CD8-positive, alpha-beta memory T cell (primary cell): ENCODE data around the gene DLG5. TPM values are rescaled to one million over a fixed set of nuclear protein-coding genes. Genes with fewer than 3 reads are reported as not detected.

Experiments
- CTCF ChIA-PET: fragments of 350-600 bp; sonication (Branson Sonifier 250); formaldehyde crosslinking; loops from one replicate; lab custom pipeline; 2021; ENCODE audit warnings: antibody characterized with exemption; lab: Charles Lee
- POLR2A ChIA-PET: fragments of 350-600 bp; sonication (Branson Sonifier 250); formaldehyde crosslinking; loops from one replicate; lab custom pipeline; 2021; ENCODE audit warnings: antibody characterized with exemption; lab: Charles Lee
- DNase-seq, 5 donors: peaks; one replicate each; pipeline versions ENCODE4 v3.0.0 to v3.0.0-alpha.2; 2020 to 2022; ENCODE audit warnings: mixed read lengths in 1 of 5
- H3K27ac ChIP-seq: one replicate; pipeline ENCODE4 v1.7.0; 2013; ENCODE audit warnings: low read depth, mild to moderate bottlenecking, low read length, moderate library complexity
- H3K27me3 ChIP-seq: 2 replicates; pipeline ENCODE4 v1.7.0; 2013; ENCODE audit warnings: low read length, mild to moderate bottlenecking; ENCODE audit not compliant: insufficient read depth, poor library complexity, severe bottlenecking
- H3K36me3 ChIP-seq: 2 replicates; pipeline ENCODE4 v1.7.0; 2013; ENCODE audit warnings: mild to moderate bottlenecking, low read length, moderate library complexity; ENCODE audit not compliant: insufficient read depth
- H3K4me1 ChIP-seq: 2 replicates; pipeline ENCODE4 v1.7.0; 2013; ENCODE audit warnings: mild to moderate bottlenecking, low read length, moderate library complexity; ENCODE audit not compliant: insufficient read depth
- H3K4me3 ChIP-seq: 2 replicates; pipeline ENCODE4 v1.7.0; 2013; ENCODE audit warnings: mild to moderate bottlenecking, low read length
- H3K9me3 ChIP-seq: 2 replicates; pipeline ENCODE4 v1.7.0; 2013; ENCODE audit warnings: mild to moderate bottlenecking, low read length
- H3K27ac Mint-ChIP-seq, 8 donors: one replicate each; pipeline ENCODE4 v1.8.0; 2020 to 2021; ENCODE audit warnings: mixed read lengths in 8 of 8, mild to moderate bottlenecking in 6 of 8, inconsistent platforms in 3 of 8, moderate library complexity in 3 of 8
- H3K27me3 Mint-ChIP-seq, 2 donors: one replicate each; pipeline ENCODE4 v1.8.0; 2020 to 2021; ENCODE audit warnings: mixed read lengths in 2 of 2, mild to moderate bottlenecking in 1 of 2, moderate library complexity in 1 of 2
- H3K36me3 Mint-ChIP-seq, 3 donors: one replicate each; pipeline ENCODE4 v1.8.0; 2020 to 2021; ENCODE audit warnings: mixed read lengths in 3 of 3, inconsistent platforms in 1 of 3, mild to moderate bottlenecking in 1 of 3
- H3K4me1 Mint-ChIP-seq, 3 donors: one replicate each; pipeline ENCODE4 v1.8.0; 2020 to 2021; ENCODE audit warnings: mixed read lengths in 3 of 3, inconsistent platforms in 1 of 3, mild to moderate bottlenecking in 1 of 3
- H3K4me3 Mint-ChIP-seq, 7 donors: one replicate each; pipeline ENCODE4 v1.8.0; 2020 to 2021; ENCODE audit warnings: mixed read lengths in 7 of 7, mild to moderate bottlenecking in 6 of 7, moderate library complexity in 4 of 7, inconsistent platforms in 2 of 7
- H3K9me3 Mint-ChIP-seq, 5 donors: one replicate each; pipeline ENCODE4 v1.8.0; 2020 to 2022; ENCODE audit warnings: mixed read lengths in 5 of 5, mild to moderate bottlenecking in 3 of 5, moderate library complexity in 2 of 5, inconsistent platforms in 1 of 5
- polyA plus RNA-seq: library from polyadenylated mRNA; unstranded; fragments of 300-500 nt; fragmentation: Illumina TruSeq; gene quantifications from one replicate; pipeline ENCODE4 v1.2.3, GENCODE V29; 2021
- total RNA-seq, 2 experiments: library from RNA; stranded (reverse); gene quantifications; one replicate each; pipeline ENCODE4 v1.2.3, GENCODE V29; 2021

The DLG5 gene
- total and polyA plus RNA-seq, 3 experiments from 2014 or later: 1.1 to 2.1 (median 1.7) TPM

GRCh38 chr10:77854115-77854514, 72.4 kb downstream of the DLG5 start:
- Histone ChIP-seq H3K9me3 (no peaks in the 10 kb centered on the region), H3K36me3 (no peaks in the 10 kb centered on the region), H3K27ac (no peak overlapping the region), H3K4me1 (no peaks in the 10 kb centered on the region), H3K27me3 (no peaks in the 10 kb centered on the region), H3K4me3 (no peak overlapping the region)
- Mint-ChIP-seq H3K27me3 (no peaks in the 10 kb centered on the region), H3K27ac (no peak overlapping the region), H3K4me1 (no peaks in the 10 kb centered on the region), H3K9me3 (no peaks in the 10 kb centered on the region), H3K36me3 (no peaks in the 10 kb centered on the region), H3K4me3 (no peak overlapping the region)
- ChIA-PET CTCF (no interaction called here), POLR2A (no interaction called here)
- no peak for DNase-seq

GRCh38 chr10:77853256-77853655, 73.3 kb downstream of the DLG5 start:
- no peak overlapping the region for H3K27ac Mint-ChIP-seq

GRCh38 chr10:77850620-77851231, 75.8 kb downstream of the DLG5 start:
- no peaks in the 10 kb centered on the region for H3K9me3 Mint-ChIP-seq
- ChIA-PET CTCF (no interaction called here), POLR2A (no interaction called here)
- no peak overlapping the region for H3K4me3 ChIP-seq
- H3K36me3 Mint-ChIP-seq: no peaks in the 10 kb centered on the region
- no peak overlapping the region for H3K4me3 Mint-ChIP-seq
- H3K27me3 ChIP-seq: no peaks in the 10 kb centered on the region
- H3K27ac ChIP-seq: no peak overlapping the region
- peaks cover 3% of the 10 kb centered on the region for H3K4me1 ChIP-seq
- DNase-seq: no peak
- H3K4me1 Mint-ChIP-seq: peaks cover 0 to 4% (median 2%) of the 10 kb centered on the region in 3 donors
- H3K27me3 Mint-ChIP-seq: no peaks in the 10 kb centered on the region
- H3K36me3 ChIP-seq: no peaks in the 10 kb centered on the region
- H3K9me3 ChIP-seq: no peaks in the 10 kb centered on the region
- H3K27ac Mint-ChIP-seq: peak overlapping the region in 2 of 8 donors; percentile 21 to 70

More at GRCh38 chr10:77853256-77853655, 73.3 kb downstream of the DLG5 start:
- Histone ChIP-seq H3K4me1 (no peaks in the 10 kb centered on the region), H3K36me3 (no peaks in the 10 kb centered on the region), H3K27ac (no peak overlapping the region), H3K27me3 (no peaks in the 10 kb centered on the region), H3K9me3 (no peaks in the 10 kb centered on the region), H3K4me3 (no peak overlapping the region)
- no peak for DNase-seq
- ChIA-PET CTCF (no interaction called here), POLR2A (interaction anchor here (0.6 kb wide), 1 partner anchor 287 kb away, joined by 9 read pairs; no protein-coding TSS in a partner anchor)
- H3K27me3 Mint-ChIP-seq: no peaks in the 10 kb centered on the region
- H3K4me1 Mint-ChIP-seq: no peaks in the 10 kb centered on the region
- no peaks in the 10 kb centered on the region for H3K36me3 Mint-ChIP-seq
- no peak overlapping the region for H3K4me3 Mint-ChIP-seq
- no peaks in the 10 kb centered on the region for H3K9me3 Mint-ChIP-seq

- H3K36me3 ChIP-seq: no peaks in the 10 kb centered on the region
- H3K4me3 Mint-ChIP-seq: no peak overlapping the region
- ChIA-PET POLR2A (no interaction called here), CTCF (no interaction called here)
- H3K27me3 ChIP-seq: no peaks in the 10 kb centered on the region
- no peak overlapping the region for H3K27ac ChIP-seq
- no peaks in the 10 kb centered on the region for H3K27me3 Mint-ChIP-seq
- no peaks in the 10 kb centered on the region for H3K9me3 ChIP-seq
- H3K4me3 ChIP-seq: no peak overlapping the region
- DNase-seq: no peak
- no peaks in the 10 kb centered on the region for H3K36me3 Mint-ChIP-seq
- H3K9me3 Mint-ChIP-seq: no peaks in the 10 kb centered on the region
- H3K4me1 ChIP-seq: peaks cover 3% of the 10 kb centered on the region
- H3K4me1 Mint-ChIP-seq: peaks cover 0 to 4% (median 2%) of the 10 kb centered on the region in 3 donors
- H3K27ac Mint-ChIP-seq: no peak overlapping the region
Observed at GRCh38 chr10:77849039-77849664, 77.4 kb downstream of the DLG5 start.

- Mint-ChIP-seq H3K9me3 (no peaks in the 10 kb centered on the region), H3K27me3 (no peaks in the 10 kb centered on the region), H3K27ac (peak overlapping the region in 4 of 8 donors; percentile 4 to 79 (median 62)), H3K4me3 (no peak overlapping the region), H3K4me1 (peaks cover 0 to 5% (median 4%) of the 10 kb centered on the region in 3 donors), H3K36me3 (no peaks in the 10 kb centered on the region)
- H3K27ac ChIP-seq: no peak overlapping the region
- DNase-seq: peak; percentile 35 to 65 (median 56)
- no peaks in the 10 kb centered on the region for H3K27me3 ChIP-seq
- no peak overlapping the region for H3K4me3 ChIP-seq
- ChIA-PET POLR2A (no interaction called here), CTCF (interaction anchor here (1.1 to 2.1 kb wide), 5 partner anchors 9 to 125 kb away, joined by 3 to 14 read pairs (median 5); no protein-coding TSS in a partner anchor)
- H3K4me1 ChIP-seq: peaks cover 3% of the 10 kb centered on the region
- no peaks in the 10 kb centered on the region for H3K9me3 ChIP-seq
- H3K36me3 ChIP-seq: no peaks in the 10 kb centered on the region
Observed at GRCh38 chr10:77846718-77847311, 79.7 kb downstream of the DLG5 start.

GRCh38 chr10:77845451-77845850, 81.1 kb downstream of the DLG5 start:
- H3K9me3 Mint-ChIP-seq: no peaks in the 10 kb centered on the region
- Histone ChIP-seq H3K9me3 (no peaks in the 10 kb centered on the region), H3K27me3 (no peaks in the 10 kb centered on the region), H3K4me1 (peaks cover 3% of the 10 kb centered on the region), H3K36me3 (no peaks in the 10 kb centered on the region), H3K4me3 (no peak overlapping the region), H3K27ac (no peak overlapping the region)
- peak overlapping the region in 1 of 7 donors; percentile 65 for H3K4me3 Mint-ChIP-seq
- peak overlapping the region in 6 of 8 donors; percentile 17 to 97 (median 78) for H3K27ac Mint-ChIP-seq
- no peaks in the 10 kb centered on the region for H3K27me3 Mint-ChIP-seq
- H3K36me3 Mint-ChIP-seq: no peaks in the 10 kb centered on the region
- ChIA-PET CTCF (interaction anchor here (1.0 to 1.3 kb wide), 2 partner anchors 14 to 134 kb away, joined by 3 to 4 read pairs; no protein-coding TSS in a partner anchor), POLR2A (no interaction called here)
- no peak for DNase-seq
- H3K4me1 Mint-ChIP-seq: peaks cover 0 to 5% (median 4%) of the 10 kb centered on the region in 3 donors

- Mint-ChIP-seq H3K4me1 (peaks cover 0 to 5% (median 4%) of the 10 kb centered on the region in 3 donors), H3K27ac (peak overlapping the region in 7 of 8 donors; percentile 41 to 97 (median 53)), H3K36me3 (no peaks in the 10 kb centered on the region), H3K9me3 (no peaks in the 10 kb centered on the region), H3K27me3 (no peaks in the 10 kb centered on the region), H3K4me3 (peak overlapping the region in 1 of 7 donors; percentile 65)
- Histone ChIP-seq H3K36me3 (no peaks in the 10 kb centered on the region), H3K27me3 (no peaks in the 10 kb centered on the region), H3K9me3 (no peaks in the 10 kb centered on the region), H3K4me3 (no peak overlapping the region), H3K27ac (no peak overlapping the region), H3K4me1 (peaks cover 3% of the 10 kb centered on the region)
- ChIA-PET CTCF (interaction anchor here (1.0 to 1.3 kb wide), 2 partner anchors 13 to 133 kb away, joined by 3 to 4 read pairs; no protein-coding TSS in a partner anchor), POLR2A (no interaction called here)
- DNase-seq: no peak
Observed at GRCh38 chr10:77844713-77845445, 81.7 kb downstream of the DLG5 start.
